ENCODE results near the gene DNAJA4. TPM values are rescaled to one million over a fixed set of nuclear protein-coding genes. Genes with fewer than 3 reads are reported as not detected.

The DNAJA4 gene
- total RNA-seq, 2 donors from 2014 or later = 32.1 to 43.7 TPM

- intact Hi-C loops (cut with DNase I) = loop anchor here (10.0 kb wide), 1 partner anchor 182 kb away; no protein-coding TSS in a partner anchor
- H3K36me3 ChIP-seq = no peaks in the 10 kb centered on the region
- peaks cover 6% of the 10 kb centered on the region for H3K4me1 ChIP-seq (replicated peaks)
- no peak overlapping the region for H3K4me3 ChIP-seq
- no peak overlapping the region for H3K27ac ChIP-seq
- DNase-seq (ENCODE audit: low spot score) = no peak
- 66% methylated on average over 5 of the region's 5 CpGs for WGBS
- H3K9me3 ChIP-seq = no peaks in the 10 kb centered on the region
- TF ChIP-seq POLR2AphosphoS5 (IDR thresholded peaks at IDR 0.05) = no peak
- TF ChIP-seq, protein P1, sequence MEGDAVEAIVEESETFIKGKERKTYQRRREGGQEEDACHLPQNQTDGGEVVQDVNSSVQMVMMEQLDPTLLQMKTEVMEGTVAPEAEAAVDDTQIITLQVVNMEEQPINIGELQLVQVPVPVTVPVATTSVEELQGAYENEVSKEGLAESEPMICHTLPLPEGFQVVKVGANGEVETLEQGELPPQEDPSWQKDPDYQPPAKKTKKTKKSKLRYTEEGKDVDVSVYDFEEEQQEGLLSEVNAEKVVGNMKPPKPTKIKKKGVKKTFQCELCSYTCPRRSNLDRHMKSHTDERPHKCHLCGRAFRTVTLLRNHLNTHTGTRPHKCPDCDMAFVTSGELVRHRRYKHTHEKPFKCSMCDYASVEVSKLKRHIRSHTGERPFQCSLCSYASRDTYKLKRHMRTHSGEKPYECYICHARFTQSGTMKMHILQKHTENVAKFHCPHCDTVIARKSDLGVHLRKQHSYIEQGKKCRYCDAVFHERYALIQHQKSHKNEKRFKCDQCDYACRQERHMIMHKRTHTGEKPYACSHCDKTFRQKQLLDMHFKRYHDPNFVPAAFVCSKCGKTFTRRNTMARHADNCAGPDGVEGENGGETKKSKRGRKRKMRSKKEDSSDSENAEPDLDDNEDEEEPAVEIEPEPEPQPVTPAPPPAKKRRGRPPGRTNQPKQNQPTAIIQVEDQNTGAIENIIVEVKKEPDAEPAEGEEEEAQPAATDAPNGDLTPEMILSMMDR (IDR thresholded peaks at IDR 0.05) = no peak
- no peak for TF ChIP-seq POLR2A (IDR thresholded peaks at IDR 0.05)
- H3K27me3 ChIP-seq (replicated peaks; ENCODE audit: insufficient read depth) = no peaks in the 10 kb centered on the region
These were observed 38.4 kb downstream of the DNAJA4 start for GRCh38 chr15:78302579-78303312.

GRCh38 chr15:78304216-78305066, 40.1 kb downstream of the DNAJA4 start:
- TF ChIP-seq POLR2A (IDR thresholded peaks at IDR 0.05) = no peak
- TF ChIP-seq POLR2AphosphoS5 (IDR thresholded peaks at IDR 0.05) = no peak
- TF ChIP-seq, protein P1 (IDR thresholded peaks at IDR 0.05) = no peak
- H3K27me3 ChIP-seq (replicated peaks; ENCODE audit: insufficient read depth) = no peaks in the 10 kb centered on the region
- intact Hi-C loops (cut with DNase I) = loop anchor here (5.0 to 10.0 kb wide), 2 partner anchors 118 to 180 kb away; no protein-coding TSS in a partner anchor
- H3K4me3 ChIP-seq = no peak overlapping the region
- no peaks in the 10 kb centered on the region for H3K4me1 ChIP-seq (replicated peaks)
- DNase-seq (ENCODE audit: low spot score) = no peak
- no peaks in the 10 kb centered on the region for H3K9me3 ChIP-seq
- H3K27ac ChIP-seq = no peak overlapping the region
- no peaks in the 10 kb centered on the region for H3K36me3 ChIP-seq
- 78% methylated on average over 9 of the region's 9 CpGs for WGBS

GRCh38 chr15:78306176-78306774, 41.9 kb downstream of the DNAJA4 start:
- Histone ChIP-seq H3K9me3 (no peaks in the 10 kb centered on the region), H3K4me1 (replicated peaks) (no peaks in the 10 kb centered on the region), H3K4me3 (no peak overlapping the region), H3K27ac (no peak overlapping the region), H3K27me3 (replicated peaks; ENCODE audit: insufficient read depth) (no peaks in the 10 kb centered on the region), H3K36me3 (no peaks in the 10 kb centered on the region)
- intact Hi-C loops (cut with DNase I) = loop anchor here (5.0 to 10.0 kb wide), 2 partner anchors 116 to 179 kb away; no protein-coding TSS in a partner anchor
- WGBS = 73% methylated on average over 3 of the region's 3 CpGs
- no peak for DNase-seq (ENCODE audit: low spot score)
- TF ChIP-seq POLR2A (IDR thresholded peaks at IDR 0.05) (no peak), POLR2AphosphoS5 (IDR thresholded peaks at IDR 0.05) (no peak)
- TF ChIP-seq, protein P1 (IDR thresholded peaks at IDR 0.05) = no peak

- intact Hi-C loops (cut with DNase I) = loop anchor here (5.0 to 10.0 kb wide), 2 partner anchors 114 to 177 kb away; no protein-coding TSS in a partner anchor
- no peak for DNase-seq (ENCODE audit: low spot score)
- H3K9me3 ChIP-seq = no peaks in the 10 kb centered on the region
- TF ChIP-seq, protein P1 (IDR thresholded peaks at IDR 0.05) = no peak
- TF ChIP-seq POLR2AphosphoS5 (IDR thresholded peaks at IDR 0.05) (no peak), POLR2A (IDR thresholded peaks at IDR 0.05) (no peak)
- H3K36me3 ChIP-seq = no peaks in the 10 kb centered on the region
- H3K4me1 ChIP-seq (replicated peaks) = no peaks in the 10 kb centered on the region
- H3K27me3 ChIP-seq (replicated peaks; ENCODE audit: insufficient read depth) = no peaks in the 10 kb centered on the region
- H3K4me3 ChIP-seq = no peak overlapping the region
- WGBS = 59% methylated on average over 6 of the region's 6 CpGs
- H3K27ac ChIP-seq = no peak overlapping the region
These were observed 43.6 kb downstream of the DNAJA4 start for GRCh38 chr15:78307976-78308375.
